HEK293T (cell line): ENCODE results near the gene NOL6.

ENCODE experiments used
- ARNT ChIP-seq: fragments of 450-650 bp; IDR thresholded peaks from 2 replicates; pipeline ENCODE4 v1.6.1; 2017; ENCODE audit warnings: mild to moderate bottlenecking
- CTBP1 ChIP-seq: fragments of 450-650 bp; IDR thresholded peaks from 2 replicates; pipeline ENCODE4 v1.6.1; 2016; ENCODE audit warnings: borderline replicate concordance
- ELF4 ChIP-seq: fragments of 450-650 bp; IDR thresholded peaks from 2 replicates; pipeline ENCODE4 v1.6.1; 2017; ENCODE audit warnings: antibody characterized with exemption
- FOXM1 ChIP-seq: fragments of 450-650 bp; IDR thresholded peaks from 2 replicates; pipeline ENCODE4 v1.6.1; 2017; ENCODE audit warnings: mild to moderate bottlenecking, borderline replicate concordance
- LEF1 ChIP-seq: fragments of 450-650 bp; IDR thresholded peaks from 2 replicates; pipeline ENCODE4 v1.6.1; 2017; ENCODE audit warnings: mild to moderate bottlenecking, borderline replicate concordance
- SP1 ChIP-seq: fragments of 450-650 bp; IDR thresholded peaks from 2 replicates; pipeline ENCODE4 v1.6.1; 2017
- SUZ12 ChIP-seq: fragments of 450-650 bp; IDR thresholded peaks from 2 replicates; pipeline ENCODE4 v1.6.1; 2016; ENCODE audit warnings: mild to moderate bottlenecking
- ZNF384 ChIP-seq: fragments of 450-650 bp; IDR thresholded peaks from 2 replicates; pipeline ENCODE4 v1.6.1; 2016
- TF ChIP-seq, protein P1 (sequence below): fragments of 450-650 bp; IDR thresholded peaks from 2 replicates; pipeline ENCODE4 v1.6.1; 2016

GRCh38 chr9:33466565-33467495 is 6.9 kb downstream of the NOL6 start:
- TF ChIP-seq SUZ12 (no peak), SP1 (no peak), FOXM1 (no peak), CTBP1 (no peak), LEF1 (no peak), ARNT (no peak), ZNF384 (no peak), ELF4 (no peak)
- TF ChIP-seq, protein P1, sequence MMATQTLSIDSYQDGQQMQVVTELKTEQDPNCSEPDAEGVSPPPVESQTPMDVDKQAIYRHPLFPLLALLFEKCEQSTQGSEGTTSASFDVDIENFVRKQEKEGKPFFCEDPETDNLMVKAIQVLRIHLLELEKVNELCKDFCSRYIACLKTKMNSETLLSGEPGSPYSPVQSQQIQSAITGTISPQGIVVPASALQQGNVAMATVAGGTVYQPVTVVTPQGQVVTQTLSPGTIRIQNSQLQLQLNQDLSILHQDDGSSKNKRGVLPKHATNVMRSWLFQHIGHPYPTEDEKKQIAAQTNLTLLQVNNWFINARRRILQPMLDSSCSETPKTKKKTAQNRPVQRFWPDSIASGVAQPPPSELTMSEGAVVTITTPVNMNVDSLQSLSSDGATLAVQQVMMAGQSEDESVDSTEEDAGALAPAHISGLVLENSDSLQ, result no peak
